Karpas-422 (cell line): ENCODE results near the gene SLC44A5. TPM values are rescaled to one million over a fixed set of nuclear protein-coding genes. Genes with fewer than 3 reads are reported as not detected.

Experiments used
- DNase-seq: peaks from one replicate; pipeline ENCODE4 v3.0.0-alpha.2; 2015
- H2AFZ ChIP-seq: fragments of 200-600 bp; sonication (generic); 2 replicates; pipeline ENCODE4 v1.6.1; 2014; ENCODE audit warnings: antibody characterized with exemption, low read length, mixed read lengths
- H3K27ac ChIP-seq: fragments of 200-600 bp; sonication (generic); 2 replicates; pipeline ENCODE4 v1.5.1; 2014; ENCODE audit warnings: mild to moderate bottlenecking, low read length, moderate library complexity
- H3K27me3 ChIP-seq: fragments of 200-600 bp; sonication (generic); 2 replicates; pipeline ENCODE4 v1.6.1; 2014; ENCODE audit warnings: low read length, mixed read lengths
- H3K36me3 ChIP-seq: fragments of 200-600 bp; sonication (generic); 2 replicates; pipeline ENCODE4 v1.6.1; 2014; ENCODE audit warnings: low read length, mixed read lengths; ENCODE audit not compliant: insufficient read depth
- H3K4me1 ChIP-seq: fragments of 200-600 bp; sonication (generic); 2 replicates; pipeline ENCODE4 v1.6.1; 2014; ENCODE audit warnings: mild to moderate bottlenecking, low read length, mixed read lengths
- H3K4me2 ChIP-seq: fragments of 200-600 bp; sonication (generic); 2 replicates; pipeline ENCODE4 v1.6.1; 2014; ENCODE audit warnings: low read length, low read depth, mild to moderate bottlenecking; ENCODE audit not compliant: poor library complexity, severe bottlenecking
- H3K4me3 ChIP-seq: fragments of 200-600 bp; sonication (generic); 2 replicates; pipeline ENCODE4 v1.5.1; 2014; ENCODE audit warnings: mild to moderate bottlenecking, antibody characterized with exemption, low read length, mixed read lengths
- H3K79me2 ChIP-seq: fragments of 200-600 bp; sonication (generic); 2 replicates; pipeline ENCODE4 v1.6.1; 2014; ENCODE audit warnings: mild to moderate bottlenecking, low read length, mixed read lengths
- H3K9ac ChIP-seq: fragments of 200-600 bp; sonication (generic); 2 replicates; pipeline ENCODE4 v1.6.0; 2014; ENCODE audit warnings: low read length
- H3K9me2 ChIP-seq: fragments of 200-600 bp; sonication (generic), shearing (Covaris generic); replicated peaks from 2 replicates; pipeline ENCODE4 v1.6.0; 2014; ENCODE audit warnings: mild to moderate bottlenecking, low read length, moderate library complexity; ENCODE audit not compliant: insufficient read depth
- H3K9me3 ChIP-seq: fragments of 300-700, 200-600 bp; sonication (generic); 2 replicates; pipeline ENCODE4 v1.6.1; 2014; ENCODE audit warnings: low read length, mixed read lengths
- H4K20me1 ChIP-seq: fragments of 200-600 bp; sonication (generic); 2 replicates; pipeline ENCODE4 v1.6.1; 2014; ENCODE audit warnings: mild to moderate bottlenecking, antibody characterized with exemption, low read length, low read depth; ENCODE audit not compliant: insufficient read depth
- total RNA-seq: library from RNA; depleted of rRNA; stranded (reverse); fragments of >200 nt; shearing (Covaris generic); gene quantifications from 2 replicates; pipeline ENCODE4 v1.2.3, GENCODE V29; 2014; ENCODE audit warnings: low replicate concordance

The SLC44A5 gene
- total RNA-seq, 1 experiment from 2014 or later, result not detected

DNA sequence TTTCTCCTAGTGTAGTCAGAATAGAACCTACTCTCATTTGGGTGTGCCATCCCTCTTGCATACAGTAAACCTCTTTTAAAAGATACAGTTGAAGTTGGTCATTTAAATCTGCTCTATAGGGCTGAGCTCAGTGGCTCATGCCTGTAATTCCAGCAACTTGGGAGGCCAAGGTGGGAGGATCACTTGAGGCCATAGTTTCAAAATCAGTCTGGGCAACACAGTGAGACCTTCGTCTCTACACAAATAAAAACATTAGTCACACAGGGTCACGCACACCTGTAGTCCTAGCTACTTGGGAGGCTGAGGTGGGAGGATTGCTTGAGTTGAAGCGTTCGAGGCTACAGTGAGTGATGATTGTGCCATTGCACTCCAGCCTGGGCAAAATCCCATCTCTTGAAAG is 292.9 kb downstream of the SLC44A5 start:
- H3K9me3 ChIP-seq, result no peaks in the 10 kb centered on the region

DNA sequence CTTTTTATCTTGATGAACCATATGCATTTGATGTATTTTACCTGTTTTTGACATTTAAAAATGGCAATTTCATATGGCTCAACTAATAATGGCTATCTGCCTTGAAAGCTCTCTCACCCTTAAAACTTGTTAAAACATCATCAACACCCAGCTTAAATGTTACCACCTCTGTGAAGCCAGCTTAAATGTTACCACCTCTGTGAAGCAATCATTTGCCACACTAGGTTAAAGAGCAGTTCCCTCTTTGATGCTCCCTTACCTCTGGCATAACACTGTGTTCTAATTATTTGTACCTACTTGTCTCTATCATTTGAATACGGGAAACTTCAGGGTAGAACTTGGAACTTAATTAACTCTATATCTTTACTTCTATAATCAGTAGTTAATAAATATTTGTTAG is 294.7 kb downstream of the SLC44A5 start:
- no peaks in the 10 kb centered on the region for H4K20me1 ChIP-seq
- no peaks in the 10 kb centered on the region for H3K4me1 ChIP-seq
- H3K36me3 ChIP-seq, result no peaks in the 10 kb centered on the region
- H3K4me2 ChIP-seq, result no peak overlapping the region
- H3K79me2 ChIP-seq, result no peaks in the 10 kb centered on the region
- no peaks in the 10 kb centered on the region for H3K9me2 ChIP-seq
- no peak overlapping the region for H3K4me3 ChIP-seq
- H2AFZ ChIP-seq, result no peak overlapping the region
- no peak for DNase-seq
- H3K27ac ChIP-seq, result no peak overlapping the region
- no peak overlapping the region for H3K9ac ChIP-seq
- H3K27me3 ChIP-seq, result no peaks in the 10 kb centered on the region
- no peaks in the 10 kb centered on the region for H3K9me3 ChIP-seq

More for the DNA sequence above, 292.9 kb downstream of the SLC44A5 start:
- no peak overlapping the region for H3K9ac ChIP-seq
- H4K20me1 ChIP-seq, result no peaks in the 10 kb centered on the region
- H3K79me2 ChIP-seq, result no peaks in the 10 kb centered on the region
- no peaks in the 10 kb centered on the region for H3K4me1 ChIP-seq
- H3K9me2 ChIP-seq, result no peaks in the 10 kb centered on the region
- H3K4me2 ChIP-seq, result no peak overlapping the region
- H3K4me3 ChIP-seq, result no peak overlapping the region
- DNase-seq, result no peak
- no peaks in the 10 kb centered on the region for H3K36me3 ChIP-seq
- no peaks in the 10 kb centered on the region for H3K27me3 ChIP-seq
- H3K27ac ChIP-seq, result no peak overlapping the region
- H2AFZ ChIP-seq, result no peak overlapping the region

DNA sequence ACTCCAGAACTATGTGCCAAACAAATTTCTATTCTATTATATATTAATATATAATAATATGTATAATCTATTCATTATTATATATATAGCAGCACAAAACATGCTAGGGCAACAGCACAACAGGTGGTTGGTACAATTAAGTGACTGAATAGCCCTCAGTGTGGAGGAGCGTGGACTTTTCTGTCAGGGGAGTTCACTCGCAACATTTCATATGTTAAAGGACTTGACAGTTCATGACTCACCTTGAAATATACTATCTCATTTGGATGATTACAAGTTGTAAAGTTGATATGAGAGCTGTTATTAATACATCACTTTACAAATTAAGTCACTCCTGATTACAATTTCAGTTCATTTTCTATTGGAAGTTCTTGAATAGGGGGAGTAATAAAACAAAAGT is 298.3 kb downstream of the SLC44A5 start:
- Histone ChIP-seq H3K9me3 (no peaks in the 10 kb centered on the region), H3K27me3 (no peaks in the 10 kb centered on the region), H3K36me3 (no peaks in the 10 kb centered on the region), H3K4me3 (no peak overlapping the region), H3K79me2 (no peaks in the 10 kb centered on the region), H2AFZ (no peak overlapping the region), H3K9ac (no peak overlapping the region), H3K27ac (no peak overlapping the region), H3K4me1 (no peaks in the 10 kb centered on the region), H3K4me2 (no peak overlapping the region), H3K9me2 (no peaks in the 10 kb centered on the region), H4K20me1 (no peaks in the 10 kb centered on the region)
- DNase-seq, result no peak

DNA sequence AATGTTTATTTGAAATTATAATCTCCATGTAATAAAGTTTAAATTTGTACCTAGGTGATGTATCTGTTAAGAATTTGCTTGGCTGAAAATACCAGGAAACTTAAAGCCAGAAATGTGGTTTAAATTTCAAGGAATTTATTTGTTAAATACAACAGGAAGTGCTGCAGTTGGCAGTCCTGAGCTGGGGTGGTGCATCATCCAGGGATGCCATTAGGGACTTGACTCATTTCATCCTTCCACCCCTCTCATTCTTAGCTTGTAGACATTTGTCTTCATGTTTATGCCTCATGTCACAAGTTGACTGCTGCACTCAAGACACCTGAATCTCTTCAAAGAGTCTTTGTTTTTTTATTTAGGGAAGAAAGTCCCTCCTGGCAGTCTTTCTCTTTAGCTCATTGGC is 300.8 kb downstream of the SLC44A5 start:
- no peaks in the 10 kb centered on the region for H3K9me2 ChIP-seq
- no peaks in the 10 kb centered on the region for H3K36me3 ChIP-seq
- no peak overlapping the region for H3K9ac ChIP-seq
- H3K4me2 ChIP-seq, result no peak overlapping the region
- no peak overlapping the region for H3K27ac ChIP-seq
- no peak overlapping the region for H3K4me3 ChIP-seq
- no peaks in the 10 kb centered on the region for H3K79me2 ChIP-seq
- no peaks in the 10 kb centered on the region for H4K20me1 ChIP-seq
- H3K9me3 ChIP-seq, result no peaks in the 10 kb centered on the region
- H2AFZ ChIP-seq, result no peak overlapping the region
- H3K4me1 ChIP-seq, result no peaks in the 10 kb centered on the region
- DNase-seq, result no peak
- no peaks in the 10 kb centered on the region for H3K27me3 ChIP-seq

DNA sequence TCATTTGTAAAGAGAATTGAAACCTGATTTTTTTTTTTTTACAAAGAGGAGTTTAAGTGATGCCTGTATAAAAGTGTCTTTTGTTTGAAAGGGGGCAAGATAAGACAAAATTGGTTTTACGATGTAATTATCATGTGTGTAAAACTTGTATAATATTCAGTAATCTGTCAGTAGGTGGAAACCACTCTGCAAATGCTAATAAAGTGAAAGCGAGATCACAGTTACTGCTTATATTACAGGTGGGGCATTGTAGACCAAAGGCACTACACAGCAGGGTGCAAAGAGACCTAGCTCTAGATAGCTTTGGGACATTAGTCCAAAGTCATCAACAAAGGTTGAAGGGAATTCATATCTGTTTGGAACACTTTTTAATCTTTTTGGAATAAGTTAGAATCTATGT is 302.5 kb downstream of the SLC44A5 start:
- H3K27ac ChIP-seq, result no peak overlapping the region
- no peaks in the 10 kb centered on the region for H3K27me3 ChIP-seq
- H4K20me1 ChIP-seq, result no peaks in the 10 kb centered on the region
- no peaks in the 10 kb centered on the region for H3K4me1 ChIP-seq
- H3K79me2 ChIP-seq, result no peaks in the 10 kb centered on the region
- H3K4me3 ChIP-seq, result no peak overlapping the region
- H3K36me3 ChIP-seq, result no peaks in the 10 kb centered on the region
- H3K4me2 ChIP-seq, result no peak overlapping the region
- H3K9ac ChIP-seq, result no peak overlapping the region
- H2AFZ ChIP-seq, result no peak overlapping the region
- DNase-seq, result no peak
- no peaks in the 10 kb centered on the region for H3K9me2 ChIP-seq
- H3K9me3 ChIP-seq, result no peaks in the 10 kb centered on the region

DNA sequence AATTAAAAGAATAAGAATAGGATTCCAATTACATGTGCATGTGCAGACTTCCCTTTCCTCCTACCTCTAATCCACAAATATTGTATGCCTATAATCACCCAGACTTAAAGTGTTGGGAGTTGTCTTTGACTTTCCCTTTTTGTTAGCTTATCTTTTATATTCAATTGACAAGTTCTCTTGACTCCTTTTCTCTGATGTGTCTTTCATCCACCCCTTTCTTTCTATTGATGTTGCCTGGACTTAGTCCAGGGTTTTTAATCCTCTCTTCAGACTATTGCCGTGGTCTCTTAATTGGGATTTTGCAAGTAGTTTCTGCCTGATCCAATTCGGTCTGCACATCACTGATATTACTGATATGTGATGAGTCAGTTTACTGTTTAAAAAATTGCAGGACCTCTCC is 305.9 kb downstream of the SLC44A5 start:
- H3K4me1 ChIP-seq, result no peaks in the 10 kb centered on the region
- no peak overlapping the region for H3K4me3 ChIP-seq
- H4K20me1 ChIP-seq, result no peaks in the 10 kb centered on the region
- H3K36me3 ChIP-seq, result no peaks in the 10 kb centered on the region
- DNase-seq, result no peak
- no peak overlapping the region for H3K4me2 ChIP-seq
- no peak overlapping the region for H2AFZ ChIP-seq
- H3K9ac ChIP-seq, result no peak overlapping the region
- no peaks in the 10 kb centered on the region for H3K79me2 ChIP-seq
- H3K27me3 ChIP-seq, result no peaks in the 10 kb centered on the region
- no peak overlapping the region for H3K27ac ChIP-seq
- H3K9me3 ChIP-seq, result no peaks in the 10 kb centered on the region
- no peaks in the 10 kb centered on the region for H3K9me2 ChIP-seq

DNA sequence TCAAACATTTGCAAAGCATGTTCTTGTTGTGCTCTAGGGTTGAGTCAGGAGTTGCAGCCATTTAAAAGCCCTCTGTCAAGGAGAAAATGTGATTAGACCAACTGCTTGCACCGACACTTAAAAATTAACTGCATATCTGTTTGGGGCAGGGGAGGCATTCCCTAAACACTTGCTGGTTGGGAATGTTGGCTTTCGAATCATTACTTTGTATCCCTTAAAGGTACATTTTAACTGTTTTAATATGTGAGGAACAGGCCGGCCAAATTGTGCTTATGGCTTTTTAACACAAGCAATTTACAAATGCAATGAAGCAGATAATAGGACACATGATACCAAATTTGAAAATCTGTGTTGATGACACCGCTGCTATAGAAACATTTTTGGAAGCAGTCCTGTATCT is 317.6 kb downstream of the SLC44A5 start:
- H3K4me2 ChIP-seq, result no peak overlapping the region
- H3K27me3 ChIP-seq, result no peaks in the 10 kb centered on the region
- H3K4me1 ChIP-seq, result no peaks in the 10 kb centered on the region
- H3K9ac ChIP-seq, result no peak overlapping the region
- no peaks in the 10 kb centered on the region for H3K9me2 ChIP-seq
- H3K36me3 ChIP-seq, result no peaks in the 10 kb centered on the region
- no peaks in the 10 kb centered on the region for H3K9me3 ChIP-seq
- no peaks in the 10 kb centered on the region for H3K79me2 ChIP-seq
- DNase-seq, result no peak
- H3K4me3 ChIP-seq, result no peak overlapping the region
- no peak overlapping the region for H2AFZ ChIP-seq
- H4K20me1 ChIP-seq, result no peaks in the 10 kb centered on the region
- no peak overlapping the region for H3K27ac ChIP-seq

DNA sequence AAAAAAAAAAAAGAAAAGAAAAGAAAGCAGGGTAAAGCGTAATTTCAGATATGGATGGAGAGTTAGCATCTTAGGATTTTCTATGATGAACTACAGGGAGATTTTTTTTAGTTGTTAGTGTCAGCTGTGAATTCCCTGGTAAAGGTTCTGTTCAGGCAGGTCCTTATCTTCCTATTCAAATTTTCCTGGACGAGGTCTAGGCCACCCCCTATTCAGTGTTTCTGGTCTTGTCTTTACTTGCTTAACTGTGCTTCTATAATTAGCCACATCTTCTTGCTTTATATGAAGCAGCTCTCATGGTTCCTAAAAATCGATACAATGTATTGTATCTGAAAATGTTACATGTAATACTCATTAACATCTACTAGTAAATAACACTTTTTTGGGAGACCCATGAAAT is 318.9 kb downstream of the SLC44A5 start:
- H3K4me2 ChIP-seq, result no peak overlapping the region
- no peak overlapping the region for H3K27ac ChIP-seq
- no peaks in the 10 kb centered on the region for H3K27me3 ChIP-seq
- H3K9me3 ChIP-seq, result no peaks in the 10 kb centered on the region
- H2AFZ ChIP-seq, result no peak overlapping the region
- no peak overlapping the region for H3K4me3 ChIP-seq
- H3K9me2 ChIP-seq, result no peaks in the 10 kb centered on the region
- no peaks in the 10 kb centered on the region for H3K36me3 ChIP-seq
- DNase-seq, result no peak
- no peaks in the 10 kb centered on the region for H3K79me2 ChIP-seq
- H3K4me1 ChIP-seq, result no peaks in the 10 kb centered on the region
- no peak overlapping the region for H3K9ac ChIP-seq
- H4K20me1 ChIP-seq, result no peaks in the 10 kb centered on the region

DNA sequence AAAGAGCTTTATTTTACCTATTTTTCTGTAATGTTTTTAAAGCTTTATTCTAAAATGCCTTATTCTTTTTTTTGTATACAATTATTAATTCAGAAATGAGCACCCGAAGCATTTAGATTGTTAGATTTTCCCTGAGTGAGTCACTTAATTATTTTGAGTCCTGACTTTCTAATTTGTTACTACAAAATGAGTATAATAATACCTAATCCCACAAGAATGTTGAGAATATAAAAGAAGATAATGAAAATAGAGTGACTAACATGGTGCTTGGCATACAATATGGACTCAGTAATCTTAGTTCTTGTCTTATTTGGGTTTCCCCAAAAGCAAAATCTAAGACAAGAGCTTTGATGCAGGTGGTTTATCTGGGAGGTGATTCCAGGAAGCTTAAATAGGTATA is 334.5 kb downstream of the SLC44A5 start:
- no peak for DNase-seq
- Histone ChIP-seq H3K4me2 (no peak overlapping the region), H3K9ac (no peak overlapping the region), H3K4me1 (no peaks in the 10 kb centered on the region), H3K27ac (no peak overlapping the region), H4K20me1 (no peaks in the 10 kb centered on the region), H2AFZ (no peak overlapping the region), H3K9me3 (no peaks in the 10 kb centered on the region), H3K9me2 (no peaks in the 10 kb centered on the region), H3K27me3 (no peaks in the 10 kb centered on the region), H3K4me3 (no peak overlapping the region), H3K36me3 (no peaks in the 10 kb centered on the region), H3K79me2 (no peaks in the 10 kb centered on the region)
